K562 (cell line): ENCODE results near the gene AP4S1.

Experiments
- CHD1 ChIP-seq: fragments of 200-600 bp; sonication (generic); IDR thresholded peaks from one replicate; pipeline ENCODE4 v1.6.1; 2012; ENCODE audit warnings: mild to moderate bottlenecking, moderate library complexity, low read length, inconsistent platforms
- EGR1 ChIP-seq: fragments of 450-650 bp; conservative IDR thresholded peaks from 2 replicates; pipeline ENCODE4 v1.6.1; 2017; ENCODE audit warnings: mild to moderate bottlenecking
- EP300 ChIP-seq: IDR thresholded peaks from 2 replicates; pipeline ENCODE4 v1.6.1; 2012; ENCODE audit warnings: low read length, improper control_type of control experiment
- EZH2 ChIP-seq: IDR thresholded peaks from 2 replicates; pipeline ENCODE4 v1.6.1; 2012; ENCODE audit warnings: low read depth, mild to moderate bottlenecking, inconsistent platforms, low read length, borderline replicate concordance
- NR2C2 ChIP-seq, 2 experiments: fragments of 200-800 bp in 1 of 2; sonication (Bioruptor generic) in 1 of 2; sonication (generic) in 1 of 2; formaldehyde crosslinking in 1 of 2; IDR thresholded peaks; 2 replicates each; pipeline versions ENCODE4 v1.6.1 to v1.8.0; 2016 to 2022; ENCODE audit warnings: mild to moderate bottlenecking in 1 of 2, missing compliant biosample characterization in 1 of 2, missing genetic modification characterization in 1 of 2, missing genetic modification reagents in 1 of 2
- POLR2A ChIP-seq: fragments of 450-650 bp; conservative IDR thresholded peaks from 2 replicates; pipeline ENCODE4 v1.6.1; 2016
- SRSF3 ChIP-seq: fragments of 200-400 bp; formaldehyde crosslinking; IDR thresholded peaks from 2 replicates; pipeline ENCODE4 v1.6.1; 2016; ENCODE audit warnings: mild to moderate bottlenecking, low read length, moderate library complexity; ENCODE audit not compliant: insufficient read depth
- TCF7L2 ChIP-seq: fragments of 150-350 bp; IDR thresholded peaks from 2 replicates; pipeline ENCODE4 v1.6.1; 2016; ENCODE audit warnings: low read depth, mild to moderate bottlenecking, low read length, moderate library complexity
- ZNF12 ChIP-seq: sonication (generic); formaldehyde crosslinking; IDR thresholded peaks from 2 replicates; pipeline ENCODE4 v1.4.0; 2020; ENCODE audit warnings: mild to moderate bottlenecking, missing genetic modification reagents
- ZNF395 ChIP-seq: fragments of 200-800 bp; sonication (Bioruptor generic); IDR thresholded peaks from 2 replicates; pipeline ENCODE4 v1.6.1; 2017; ENCODE audit warnings: missing genetic modification characterization, missing compliant biosample characterization
- ZNF592 ChIP-seq: fragments of 450-650 bp; IDR thresholded peaks from 2 replicates; pipeline ENCODE4 v1.6.1; 2017; ENCODE audit warnings: antibody characterized with exemption, mild to moderate bottlenecking
- TF ChIP-seq, protein P1 (sequence below), 3 experiments: fragments of 200-800 bp in 1 of 3; sonication (Bioruptor generic) in 1 of 3; sonication (generic) in 1 of 3; formaldehyde crosslinking in 1 of 3; IDR thresholded peaks; 2 replicates each; pipeline versions ENCODE4 v1.6.1 to v1.8.0; 2016 to 2022; ENCODE audit warnings: mild to moderate bottlenecking in 2 of 3, missing compliant biosample characterization in 2 of 3, missing genetic modification characterization in 2 of 3, missing genetic modification reagents in 1 of 3
- TF ChIP-seq, protein P2 (sequence below), 3 experiments: IDR thresholded peaks in 2 of 3; conservative IDR thresholded peaks in 1 of 3; 2 replicates each; pipeline ENCODE4 v1.5.1; 2011 to 2012; ENCODE audit warnings: low read length in 3 of 3, mild to moderate bottlenecking in 3 of 3, control low read depth in 2 of 3, improper control_type of control experiment in 1 of 3, inconsistent platforms in 1 of 3, low read depth in 1 of 3, mixed read lengths in 1 of 3, moderate library complexity in 1 of 3; ENCODE audit not compliant: insufficient read depth in 2 of 3

- TF ChIP-seq SRSF3: no peak
- TF ChIP-seq EGR1: no peak
- no peak for TF ChIP-seq ZNF12
- TF ChIP-seq, protein P1, sequence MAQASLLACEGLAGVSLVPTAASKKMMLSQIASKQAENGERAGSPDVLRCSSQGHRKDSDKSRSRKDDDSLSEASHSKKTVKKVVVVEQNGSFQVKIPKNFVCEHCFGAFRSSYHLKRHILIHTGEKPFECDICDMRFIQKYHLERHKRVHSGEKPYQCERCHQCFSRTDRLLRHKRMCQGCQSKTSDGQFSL (CRISPR knock-in tag; IDR thresholded peaks at IDR 0.05): no peak
- TF ChIP-seq, protein P1 (tag; IDR thresholded peaks at IDR 0.05): no peak
- no peak for TF ChIP-seq EZH2
- TF ChIP-seq TCF7L2: no peak
- TF ChIP-seq, protein P2, sequence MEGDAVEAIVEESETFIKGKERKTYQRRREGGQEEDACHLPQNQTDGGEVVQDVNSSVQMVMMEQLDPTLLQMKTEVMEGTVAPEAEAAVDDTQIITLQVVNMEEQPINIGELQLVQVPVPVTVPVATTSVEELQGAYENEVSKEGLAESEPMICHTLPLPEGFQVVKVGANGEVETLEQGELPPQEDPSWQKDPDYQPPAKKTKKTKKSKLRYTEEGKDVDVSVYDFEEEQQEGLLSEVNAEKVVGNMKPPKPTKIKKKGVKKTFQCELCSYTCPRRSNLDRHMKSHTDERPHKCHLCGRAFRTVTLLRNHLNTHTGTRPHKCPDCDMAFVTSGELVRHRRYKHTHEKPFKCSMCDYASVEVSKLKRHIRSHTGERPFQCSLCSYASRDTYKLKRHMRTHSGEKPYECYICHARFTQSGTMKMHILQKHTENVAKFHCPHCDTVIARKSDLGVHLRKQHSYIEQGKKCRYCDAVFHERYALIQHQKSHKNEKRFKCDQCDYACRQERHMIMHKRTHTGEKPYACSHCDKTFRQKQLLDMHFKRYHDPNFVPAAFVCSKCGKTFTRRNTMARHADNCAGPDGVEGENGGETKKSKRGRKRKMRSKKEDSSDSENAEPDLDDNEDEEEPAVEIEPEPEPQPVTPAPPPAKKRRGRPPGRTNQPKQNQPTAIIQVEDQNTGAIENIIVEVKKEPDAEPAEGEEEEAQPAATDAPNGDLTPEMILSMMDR (IDR thresholded peaks at IDR 0.05 in 2 of 3, conservative IDR thresholded peaks at IDR 0.05 in 1 of 3; ENCODE audit: insufficient read depth in 2 of 3, low read depth in 1 of 3, low read length in 3 of 3): no peak
- no peak for TF ChIP-seq POLR2A
- TF ChIP-seq ZNF395 (CRISPR knock-in tag): no peak
- TF ChIP-seq ZNF592: no peak
- no peak for TF ChIP-seq NR2C2 (CRISPR knock-in tag; IDR thresholded peaks at IDR 0.05)
- no peak for TF ChIP-seq NR2C2 (tag; IDR thresholded peaks at IDR 0.05)
- no peak for TF ChIP-seq CHD1
- no peak for TF ChIP-seq EP300
These were observed 34.7 kb upstream of the AP4S1 start for GRCh38 chr14:30990770-30991169.
